GM12878 (cell line): ENCODE data around the gene CCDC9.

Source experiments
- BCL11A ChIP-seq: IDR thresholded peaks from 2 replicates; pipeline ENCODE4 v1.6.1; 2011; ENCODE audit warnings: low read depth, low read length
- BMI1 ChIP-seq: fragments of 450-650 bp; IDR thresholded peaks from 2 replicates; pipeline ENCODE4 v1.6.1; 2016; ENCODE audit warnings: mild to moderate bottlenecking, moderate library complexity, borderline replicate concordance
- HCFC1 ChIP-seq: fragments of 150-350 bp; IDR thresholded peaks from 2 replicates; pipeline ENCODE4 v1.6.1; 2014; ENCODE audit warnings: low read length
- HDGF ChIP-seq: fragments of 450-650 bp; IDR thresholded peaks from 2 replicates; pipeline ENCODE4 v1.6.1; 2016; ENCODE audit warnings: antibody characterized with exemption
- IKZF1 ChIP-seq: fragments of 450-650 bp; conservative IDR thresholded peaks from 2 replicates; pipeline ENCODE4 v1.6.1; 2017; ENCODE audit warnings: antibody characterized with exemption, mild to moderate bottlenecking
- RAD21 ChIP-seq: IDR thresholded peaks from 2 replicates; pipeline ENCODE4 v1.6.1; 2011; ENCODE audit warnings: mild to moderate bottlenecking, low read depth, low read length, moderate library complexity; ENCODE audit not compliant: insufficient read depth
- TARDBP ChIP-seq: IDR thresholded peaks from 2 replicates; pipeline ENCODE4 v1.6.1; 2016; ENCODE audit warnings: borderline replicate concordance
- TF ChIP-seq, protein P1 (sequence below), 3 experiments: IDR thresholded peaks in 2 of 3; conservative IDR thresholded peaks in 1 of 3; 2 replicates each; pipeline ENCODE4 v1.5.1; 2011; ENCODE audit warnings: low read depth in 3 of 3, low read length in 3 of 3, mild to moderate bottlenecking in 3 of 3, control low read depth in 2 of 3, moderate library complexity in 2 of 3, inconsistent platforms in 1 of 3, mixed read lengths in 1 of 3; ENCODE audit not compliant: control insufficient read depth in 2 of 3, insufficient read depth in 1 of 3; ENCODE audit errors: extremely low read depth in 1 of 3

DNA sequence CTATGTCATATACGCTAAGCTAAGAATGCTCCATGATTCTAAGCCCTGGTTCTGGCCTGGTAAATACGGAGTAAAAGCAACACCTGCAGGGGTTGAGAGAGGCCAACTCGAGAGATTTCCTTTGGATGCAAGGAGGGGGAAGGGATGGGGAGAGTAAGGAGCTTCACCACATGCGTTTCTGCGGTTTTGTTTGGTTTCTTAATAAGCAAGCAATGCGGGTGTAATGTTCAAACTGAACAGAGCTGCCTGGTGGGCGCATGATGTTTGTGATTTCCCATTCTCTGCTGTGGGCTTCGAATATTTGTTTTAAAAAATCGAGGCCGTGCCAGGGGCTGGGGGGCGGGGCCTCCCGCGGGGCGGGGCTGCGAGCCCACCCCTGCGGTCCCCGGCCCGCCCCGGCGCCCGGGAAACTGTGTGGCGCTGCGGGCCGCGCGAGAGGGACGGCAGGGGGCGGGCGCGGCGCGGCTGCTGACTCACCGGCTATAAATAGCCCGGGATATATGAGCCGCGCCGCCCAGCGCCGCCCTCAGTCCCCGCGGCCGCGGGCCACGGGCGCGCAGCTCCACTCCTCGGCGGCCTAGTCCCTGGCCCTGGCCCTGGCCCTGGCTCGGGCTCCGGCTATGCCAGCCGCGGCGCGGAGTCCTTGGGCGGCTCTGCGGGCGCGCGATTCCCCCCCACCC lies 30.4 kb upstream of the CCDC9 start:
- TF ChIP-seq, protein P1, sequence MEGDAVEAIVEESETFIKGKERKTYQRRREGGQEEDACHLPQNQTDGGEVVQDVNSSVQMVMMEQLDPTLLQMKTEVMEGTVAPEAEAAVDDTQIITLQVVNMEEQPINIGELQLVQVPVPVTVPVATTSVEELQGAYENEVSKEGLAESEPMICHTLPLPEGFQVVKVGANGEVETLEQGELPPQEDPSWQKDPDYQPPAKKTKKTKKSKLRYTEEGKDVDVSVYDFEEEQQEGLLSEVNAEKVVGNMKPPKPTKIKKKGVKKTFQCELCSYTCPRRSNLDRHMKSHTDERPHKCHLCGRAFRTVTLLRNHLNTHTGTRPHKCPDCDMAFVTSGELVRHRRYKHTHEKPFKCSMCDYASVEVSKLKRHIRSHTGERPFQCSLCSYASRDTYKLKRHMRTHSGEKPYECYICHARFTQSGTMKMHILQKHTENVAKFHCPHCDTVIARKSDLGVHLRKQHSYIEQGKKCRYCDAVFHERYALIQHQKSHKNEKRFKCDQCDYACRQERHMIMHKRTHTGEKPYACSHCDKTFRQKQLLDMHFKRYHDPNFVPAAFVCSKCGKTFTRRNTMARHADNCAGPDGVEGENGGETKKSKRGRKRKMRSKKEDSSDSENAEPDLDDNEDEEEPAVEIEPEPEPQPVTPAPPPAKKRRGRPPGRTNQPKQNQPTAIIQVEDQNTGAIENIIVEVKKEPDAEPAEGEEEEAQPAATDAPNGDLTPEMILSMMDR (IDR thresholded peaks at IDR 0.05 in 2 of 3, conservative IDR thresholded peaks at IDR 0.05 in 1 of 3; ENCODE audit: control insufficient read depth in 2 of 3, extremely low read depth in 1 of 3, insufficient read depth in 1 of 3, low read depth in 3 of 3, low read length in 3 of 3) = peak; percentile 1 to 46 (median 5); a peak in 2 of 6 replicates
- TF ChIP-seq HDGF (no peak), BMI1 (no peak), RAD21 (no peak), IKZF1 (peak; percentile 59), BCL11A (no peak), HCFC1 (peak; percentile 56; the same call in 1 of the 2 replicates), TARDBP (no peak)
